ENCODE results near the gene PCSK9. TPM values are rescaled to one million over a fixed set of nuclear protein-coding genes. Genes with fewer than 3 reads are reported as not detected.

The PCSK9 gene
- polyA plus RNA-seq, 3 donors: 1.1 to 1.6 (median 1.3) TPM

DNA sequence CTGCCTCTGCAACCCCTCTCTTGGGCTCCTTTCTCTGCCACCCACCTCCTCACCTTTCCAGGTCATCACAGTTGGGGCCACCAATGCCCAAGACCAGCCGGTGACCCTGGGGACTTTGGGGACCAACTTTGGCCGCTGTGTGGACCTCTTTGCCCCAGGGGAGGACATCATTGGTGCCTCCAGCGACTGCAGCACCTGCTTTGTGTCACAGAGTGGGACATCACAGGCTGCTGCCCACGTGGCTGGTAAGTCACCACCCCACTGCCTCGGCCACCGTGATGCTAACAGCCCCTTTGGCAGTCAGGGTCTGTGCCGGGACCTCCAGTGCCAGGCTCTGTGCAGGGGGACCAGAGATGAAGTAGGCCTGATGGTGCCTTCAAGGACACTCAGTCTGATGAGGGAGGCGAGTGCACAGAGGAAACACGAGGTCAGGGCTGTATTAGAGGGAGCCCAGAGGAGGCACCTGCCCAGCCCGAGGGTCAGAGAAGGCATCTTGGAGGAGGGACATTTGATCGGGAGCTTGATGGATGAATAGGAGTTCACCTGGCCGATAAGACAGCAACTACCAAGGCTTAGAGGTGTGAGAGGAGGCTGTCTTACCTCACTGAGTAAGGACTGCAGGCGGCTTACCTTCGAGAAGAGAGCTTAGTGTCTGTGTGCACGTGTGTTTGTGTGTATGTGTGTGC is 18.1 kb downstream of the PCSK9 start:
- DNase-seq (ENCODE audit: low read depth in 3 of 3, low spot score in 2 of 3): no peak

DNA sequence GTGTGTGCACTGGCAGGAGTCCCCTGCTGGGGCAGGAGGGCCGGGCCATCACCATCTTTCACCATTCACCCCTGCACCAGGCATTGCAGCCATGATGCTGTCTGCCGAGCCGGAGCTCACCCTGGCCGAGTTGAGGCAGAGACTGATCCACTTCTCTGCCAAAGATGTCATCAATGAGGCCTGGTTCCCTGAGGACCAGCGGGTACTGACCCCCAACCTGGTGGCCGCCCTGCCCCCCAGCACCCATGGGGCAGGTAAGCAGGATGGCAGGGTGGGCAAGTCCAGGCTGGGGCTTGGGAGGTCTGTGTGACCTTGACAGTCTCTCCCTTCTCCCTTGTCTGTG is 18.6 kb downstream of the PCSK9 start:
- DNase-seq (ENCODE audit: low read depth in 3 of 3, low spot score in 2 of 3): no peak

DNA sequence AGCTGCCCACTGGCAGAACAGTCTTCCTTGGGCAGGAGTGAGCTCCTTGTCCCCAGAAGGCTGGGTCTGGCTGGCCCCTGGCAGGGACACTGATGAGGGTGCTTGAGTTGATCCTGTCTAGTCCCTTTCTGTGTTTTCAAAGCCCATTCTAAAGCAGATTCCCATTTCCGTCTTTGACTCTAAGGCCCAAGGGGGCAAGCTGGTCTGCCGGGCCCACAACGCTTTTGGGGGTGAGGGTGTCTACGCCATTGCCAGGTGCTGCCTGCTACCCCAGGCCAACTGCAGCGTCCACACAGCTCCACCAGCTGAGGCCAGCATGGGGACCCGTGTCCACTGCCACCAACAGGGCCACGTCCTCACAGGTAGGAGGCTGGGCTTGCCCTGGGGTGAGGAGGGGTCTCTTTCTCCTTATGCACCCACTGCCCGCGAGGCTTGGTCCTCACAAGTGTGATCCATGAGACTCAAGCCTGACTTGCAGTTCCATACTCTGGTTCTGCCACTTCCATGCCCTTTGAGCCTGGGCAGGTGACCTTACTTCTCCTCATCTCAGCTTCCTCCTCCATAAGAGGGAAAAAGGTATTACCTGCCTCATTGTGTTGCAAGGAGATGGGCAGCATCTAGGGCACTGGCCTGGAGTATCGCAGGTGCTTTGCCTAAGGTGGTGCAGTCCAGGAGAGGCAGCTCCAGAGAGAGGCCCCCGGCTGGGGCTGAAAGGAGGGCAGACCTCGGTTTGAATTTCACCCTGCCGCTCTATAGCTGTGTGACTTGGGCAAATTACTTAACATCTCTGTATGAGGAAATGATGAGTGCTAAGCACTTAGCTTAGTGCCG is 20.2 kb downstream of the PCSK9 start:
- no peak for DNase-seq (ENCODE audit: low read depth in 3 of 3, low spot score in 2 of 3)

DNA sequence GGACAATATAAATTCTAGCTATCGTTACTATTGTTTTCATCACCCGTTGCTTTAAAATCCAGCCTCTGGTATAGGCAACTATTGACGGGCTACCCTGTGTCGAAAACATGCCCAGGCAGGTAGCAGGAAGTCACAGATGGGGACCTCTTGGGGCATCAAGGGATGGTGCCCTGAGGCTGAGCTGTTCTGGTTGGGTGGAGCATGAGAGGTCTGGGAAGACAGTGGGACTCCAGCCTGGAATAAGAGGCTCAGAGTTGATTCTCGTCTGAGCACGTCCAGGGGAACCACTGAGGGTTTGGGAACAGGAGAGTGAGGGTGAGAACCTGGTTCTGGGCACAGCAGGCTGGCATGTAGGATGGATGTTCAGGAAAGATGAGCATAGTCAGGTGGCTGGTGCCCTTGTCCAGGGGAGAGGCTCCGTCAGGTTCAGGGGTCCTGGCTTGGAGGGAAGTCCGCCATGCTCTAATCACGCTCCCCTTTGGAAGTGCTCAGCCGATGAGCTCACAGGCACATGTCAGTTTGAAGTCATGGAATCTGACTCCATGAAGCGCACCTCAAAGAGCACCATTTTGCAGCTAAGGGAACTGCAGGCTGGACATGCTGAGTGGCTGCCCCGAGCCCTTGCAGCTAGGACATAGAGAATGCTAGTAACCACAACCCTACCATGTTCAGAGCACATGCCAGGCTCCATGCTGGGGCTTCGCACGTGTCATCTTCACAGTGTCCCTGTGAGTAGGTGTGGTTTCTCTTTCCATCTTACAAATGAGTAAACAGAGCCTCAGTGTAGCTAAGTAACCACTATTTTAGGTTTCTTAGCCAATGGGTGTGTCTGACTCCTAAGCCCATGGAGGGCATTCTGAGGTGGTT is 21.0 kb downstream of the PCSK9 start:
- DNase-seq (ENCODE audit: low read depth in 3 of 3, low spot score in 2 of 3): no peak

DNA sequence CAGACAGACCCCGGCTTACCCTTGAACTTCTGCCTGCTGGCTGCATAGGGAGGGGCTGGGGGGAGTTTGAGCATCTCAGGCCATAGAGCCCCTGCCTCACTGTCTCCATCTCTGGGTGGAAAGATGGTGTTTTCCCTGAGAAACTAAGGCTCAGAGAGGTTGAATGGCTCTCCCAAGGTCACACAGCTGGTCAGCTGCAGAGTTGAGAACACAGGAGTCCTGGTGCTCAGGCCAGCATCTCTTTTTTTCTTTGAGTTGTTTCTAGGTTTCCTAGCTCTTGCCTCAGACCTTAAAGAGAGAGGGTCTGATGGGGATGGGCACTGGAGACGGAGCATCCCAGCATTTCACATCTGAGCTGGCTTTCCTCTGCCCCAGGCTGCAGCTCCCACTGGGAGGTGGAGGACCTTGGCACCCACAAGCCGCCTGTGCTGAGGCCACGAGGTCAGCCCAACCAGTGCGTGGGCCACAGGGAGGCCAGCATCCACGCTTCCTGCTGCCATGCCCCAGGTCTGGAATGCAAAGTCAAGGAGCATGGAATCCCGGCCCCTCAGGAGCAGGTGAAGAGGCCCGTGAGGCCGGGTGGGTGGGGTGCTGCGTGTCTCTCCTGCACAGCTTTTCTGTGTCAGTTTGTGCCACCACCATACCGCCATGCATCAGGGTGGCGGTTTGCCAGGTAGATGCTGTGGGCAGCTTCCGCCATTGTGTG is 21.8 kb downstream of the PCSK9 start:
- DNase-seq (ENCODE audit: low read depth in 3 of 3, low spot score in 2 of 3): no peak

DNA sequence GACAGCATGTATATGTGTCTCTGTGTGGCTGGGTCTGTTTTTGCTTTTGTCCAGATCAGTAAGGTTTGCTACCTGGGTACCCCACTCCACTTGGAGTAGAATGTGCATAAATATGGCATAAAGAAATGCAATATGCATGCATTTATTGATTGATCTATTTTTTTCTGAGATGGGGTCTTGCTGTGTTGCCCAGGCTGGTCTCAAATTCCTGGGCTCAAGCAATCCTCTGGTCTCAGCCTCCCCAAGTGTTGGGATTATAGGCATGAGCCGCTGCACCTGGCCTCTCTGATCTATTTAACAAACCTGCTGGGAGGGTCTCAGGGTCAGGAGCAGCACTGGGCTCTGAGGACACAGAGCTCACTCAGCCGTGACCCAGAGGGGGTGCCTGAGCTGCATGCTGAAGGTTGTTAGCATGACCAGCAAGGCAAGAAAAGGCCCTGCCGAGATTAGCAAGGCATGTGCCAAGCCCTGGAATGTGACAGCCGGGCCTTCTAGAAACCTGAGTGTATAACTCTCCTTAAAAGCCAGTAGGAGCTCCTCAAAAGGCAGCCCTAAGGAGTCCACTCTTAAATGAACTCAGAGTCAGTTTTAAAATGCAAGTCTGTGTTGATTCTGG is 22.5 kb downstream of the PCSK9 start:
- DNase-seq (ENCODE audit: low read depth in 3 of 3, low spot score in 2 of 3): no peak

DNA sequence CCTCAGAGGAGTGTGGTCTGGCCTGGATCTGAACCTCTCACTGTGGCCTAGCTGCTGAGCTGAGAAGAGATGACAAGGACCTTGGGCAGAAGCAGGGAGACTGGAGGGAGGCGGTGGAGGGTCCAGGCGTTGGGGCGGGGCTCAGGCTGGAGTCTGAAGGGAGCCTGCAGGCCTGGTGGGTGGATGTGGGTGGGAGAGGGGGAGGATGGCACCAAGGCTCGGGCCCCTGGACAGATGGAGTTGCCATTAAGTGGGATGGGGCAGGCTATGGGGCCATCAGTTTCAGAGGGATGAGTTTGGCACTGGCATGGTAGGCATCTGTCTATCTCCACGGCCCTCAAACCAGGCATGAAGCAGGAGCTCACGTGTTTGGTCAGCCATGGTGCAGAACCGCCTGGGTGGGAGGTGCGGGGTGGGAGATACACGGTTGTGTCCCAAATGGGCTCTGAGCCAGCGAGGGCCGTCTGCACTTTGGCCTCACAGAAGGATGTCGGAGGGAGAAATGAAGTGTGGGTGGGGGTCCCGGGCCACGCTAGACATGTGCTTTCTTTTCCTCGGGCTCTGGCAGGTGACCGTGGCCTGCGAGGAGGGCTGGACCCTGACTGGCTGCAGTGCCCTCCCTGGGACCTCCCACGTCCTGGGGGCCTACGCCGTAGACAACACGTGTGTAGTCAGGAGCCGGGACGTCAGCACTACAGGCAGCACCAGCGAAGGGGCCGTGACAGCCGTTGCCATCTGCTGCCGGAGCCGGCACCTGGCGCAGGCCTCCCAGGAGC is 23.6 kb downstream of the PCSK9 start:
- no peak for DNase-seq (ENCODE audit: low read depth in 3 of 3, low spot score in 2 of 3)

DNA sequence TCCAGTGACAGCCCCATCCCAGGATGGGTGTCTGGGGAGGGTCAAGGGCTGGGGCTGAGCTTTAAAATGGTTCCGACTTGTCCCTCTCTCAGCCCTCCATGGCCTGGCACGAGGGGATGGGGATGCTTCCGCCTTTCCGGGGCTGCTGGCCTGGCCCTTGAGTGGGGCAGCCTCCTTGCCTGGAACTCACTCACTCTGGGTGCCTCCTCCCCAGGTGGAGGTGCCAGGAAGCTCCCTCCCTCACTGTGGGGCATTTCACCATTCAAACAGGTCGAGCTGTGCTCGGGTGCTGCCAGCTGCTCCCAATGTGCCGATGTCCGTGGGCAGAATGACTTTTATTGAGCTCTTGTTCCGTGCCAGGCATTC is 24.2 kb downstream of the PCSK9 start:
- DNase-seq (ENCODE audit: low read depth in 3 of 3, low spot score in 2 of 3): no peak

DNA sequence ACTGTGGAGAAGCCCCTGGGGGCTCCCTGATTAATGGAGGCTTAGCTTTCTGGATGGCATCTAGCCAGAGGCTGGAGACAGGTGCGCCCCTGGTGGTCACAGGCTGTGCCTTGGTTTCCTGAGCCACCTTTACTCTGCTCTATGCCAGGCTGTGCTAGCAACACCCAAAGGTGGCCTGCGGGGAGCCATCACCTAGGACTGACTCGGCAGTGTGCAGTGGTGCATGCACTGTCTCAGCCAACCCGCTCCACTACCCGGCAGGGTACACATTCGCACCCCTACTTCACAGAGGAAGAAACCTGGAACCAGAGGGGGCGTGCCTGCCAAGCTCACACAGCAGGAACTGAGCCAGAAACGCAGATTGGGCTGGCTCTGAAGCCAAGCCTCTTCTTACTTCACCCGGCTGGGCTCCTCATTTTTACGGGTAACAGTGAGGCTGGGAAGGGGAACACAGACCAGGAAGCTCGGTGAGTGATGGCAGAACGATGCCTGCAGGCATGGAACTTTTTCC is 24.8 kb downstream of the PCSK9 start:
- no peak for DNase-seq (ENCODE audit: low read depth in 3 of 3, low spot score in 2 of 3)

DNA sequence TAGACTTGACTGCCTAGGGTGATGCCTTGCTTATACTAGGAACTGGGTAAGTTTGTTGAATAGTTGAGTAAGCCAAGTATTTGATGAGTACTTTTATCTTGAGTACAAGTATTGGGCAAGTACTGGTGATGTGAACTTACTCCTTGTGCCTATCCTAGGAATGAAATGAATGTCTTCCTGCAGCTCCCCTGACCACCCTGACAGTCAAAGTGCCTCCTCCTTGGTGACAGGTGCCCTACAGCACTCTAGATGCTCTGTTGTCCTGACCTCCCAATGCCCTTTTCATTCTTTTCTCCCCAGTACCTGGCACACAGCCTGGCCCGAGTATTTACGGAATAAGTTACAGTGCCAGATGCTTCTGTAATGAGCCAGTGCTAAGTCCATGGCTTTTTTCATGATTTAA is 25.5 kb downstream of the PCSK9 start:
- DNase-seq (ENCODE audit: low read depth in 3 of 3, low spot score in 2 of 3): no peak

DNA sequence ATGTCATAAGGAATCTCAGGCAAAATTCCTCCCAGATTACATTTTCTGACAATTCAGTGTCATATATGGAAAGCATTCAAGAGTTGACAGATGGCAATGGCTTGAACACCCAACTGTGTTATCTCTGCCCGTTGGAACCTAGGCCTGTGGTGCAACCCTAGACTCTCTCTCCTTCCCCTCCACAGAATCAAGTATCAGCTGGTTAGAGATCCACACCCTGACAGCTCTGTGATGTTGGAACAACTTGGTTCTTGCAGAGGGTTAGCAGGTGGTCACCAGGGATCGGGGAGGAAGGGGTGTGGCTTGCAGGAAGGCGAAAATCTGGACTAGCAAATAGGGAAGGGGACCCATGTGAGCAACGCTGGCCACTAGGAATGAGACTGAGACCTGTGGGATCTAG is 26.3 kb downstream of the PCSK9 start:
- no peak for DNase-seq (ENCODE audit: low read depth in 3 of 3, low spot score in 2 of 3)

DNA sequence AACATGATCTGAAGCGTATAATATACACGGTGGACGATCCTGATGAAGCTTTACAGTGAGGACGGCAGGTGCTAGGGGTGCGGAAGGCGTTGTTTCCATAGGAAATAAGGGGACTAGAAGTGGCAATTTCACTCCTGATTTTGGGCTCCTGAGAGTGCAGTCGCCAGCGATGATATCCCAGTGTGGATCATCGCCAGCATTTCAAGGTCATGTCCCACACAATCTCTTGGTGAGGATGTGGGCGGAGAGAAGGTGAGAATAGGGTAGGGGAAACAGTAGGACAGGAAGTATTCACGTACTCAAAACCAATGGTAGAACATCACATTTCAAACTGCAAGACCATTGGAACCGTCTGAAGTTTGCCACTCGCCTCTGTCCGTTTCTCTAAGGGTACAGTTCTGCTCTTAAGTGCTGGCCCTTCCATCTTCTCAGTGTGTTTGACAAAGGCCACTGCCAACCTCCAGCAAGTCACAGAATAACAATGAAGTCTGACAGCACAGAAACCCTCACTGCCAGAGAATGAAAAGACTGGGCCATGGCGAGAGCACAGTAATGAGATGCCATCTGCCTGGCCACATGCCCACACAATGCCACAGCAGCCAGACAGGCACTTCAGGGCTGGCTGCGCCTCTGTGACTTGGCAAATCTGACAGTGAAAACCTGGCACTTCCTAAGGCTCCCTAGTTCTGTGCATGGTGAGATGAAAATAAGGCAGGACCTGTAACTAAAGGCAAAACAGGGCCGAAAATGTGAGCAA is 27.9 kb downstream of the PCSK9 start:
- no peak for DNase-seq (ENCODE audit: low read depth in 3 of 3, low spot score in 2 of 3)

DNA sequence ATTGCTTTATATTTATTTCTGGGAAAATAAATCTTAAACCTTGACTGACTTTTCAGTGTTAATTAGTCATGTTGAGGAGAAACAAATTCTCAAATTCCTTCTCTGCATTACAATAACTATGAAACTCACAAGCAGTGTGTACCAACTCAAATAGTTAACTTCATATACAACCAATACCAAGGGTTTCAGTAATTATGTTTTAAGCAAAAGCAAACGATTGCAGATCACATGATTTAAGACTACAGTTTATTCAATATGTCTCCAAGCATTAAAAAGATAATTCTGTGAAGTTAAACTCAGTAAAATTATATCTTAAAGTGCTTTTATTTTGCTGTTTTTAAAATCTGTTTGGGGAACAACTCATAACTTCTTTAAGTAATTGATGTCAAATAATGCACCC is 28.6 kb downstream of the PCSK9 start:
- DNase-seq (ENCODE audit: low read depth in 3 of 3, low spot score in 2 of 3): no peak

DNA sequence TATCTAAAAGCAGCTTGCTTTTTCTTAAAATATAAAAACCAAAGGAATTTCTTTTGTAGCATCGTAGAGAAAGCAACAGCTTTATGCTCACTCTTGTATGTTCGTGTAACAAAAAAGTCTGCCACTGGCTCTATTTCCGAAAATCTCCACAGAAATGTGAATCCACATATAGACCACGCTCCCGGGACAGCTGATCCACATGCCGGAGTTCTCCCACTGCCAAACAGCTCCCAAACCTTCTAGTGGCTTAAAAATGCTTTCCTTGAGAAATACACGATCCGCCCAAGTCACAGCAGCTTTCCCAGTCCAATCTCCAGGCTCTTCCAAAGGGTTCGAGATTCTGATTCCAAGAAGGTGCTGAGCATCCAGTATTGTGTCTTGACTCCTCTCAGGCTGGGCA is 29.3 kb downstream of the PCSK9 start:
- no peak for DNase-seq (ENCODE audit: low read depth in 3 of 3, low spot score in 2 of 3)

DNA sequence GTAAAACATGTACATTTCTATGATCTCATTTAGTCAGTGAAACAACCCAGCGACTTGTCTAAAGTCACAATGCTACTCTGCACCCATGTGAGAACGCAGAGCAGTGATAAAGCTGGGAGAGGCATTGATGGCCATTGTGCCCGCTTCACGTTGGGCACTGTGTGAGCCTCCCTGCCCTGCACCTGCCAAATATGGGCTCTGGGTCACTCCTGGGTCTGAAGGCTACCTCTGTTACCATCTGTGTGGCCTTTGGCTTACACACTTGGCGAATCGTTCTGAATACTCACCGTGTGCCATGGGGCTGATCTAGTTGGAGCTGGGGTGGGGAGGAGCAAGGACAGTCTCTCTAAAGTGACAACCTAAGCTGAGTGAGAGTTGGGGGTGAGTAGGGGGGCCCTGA is 29.9 kb downstream of the PCSK9 start:
- DNase-seq (ENCODE audit: low read depth in 3 of 3, low spot score in 2 of 3): no peak

DNA sequence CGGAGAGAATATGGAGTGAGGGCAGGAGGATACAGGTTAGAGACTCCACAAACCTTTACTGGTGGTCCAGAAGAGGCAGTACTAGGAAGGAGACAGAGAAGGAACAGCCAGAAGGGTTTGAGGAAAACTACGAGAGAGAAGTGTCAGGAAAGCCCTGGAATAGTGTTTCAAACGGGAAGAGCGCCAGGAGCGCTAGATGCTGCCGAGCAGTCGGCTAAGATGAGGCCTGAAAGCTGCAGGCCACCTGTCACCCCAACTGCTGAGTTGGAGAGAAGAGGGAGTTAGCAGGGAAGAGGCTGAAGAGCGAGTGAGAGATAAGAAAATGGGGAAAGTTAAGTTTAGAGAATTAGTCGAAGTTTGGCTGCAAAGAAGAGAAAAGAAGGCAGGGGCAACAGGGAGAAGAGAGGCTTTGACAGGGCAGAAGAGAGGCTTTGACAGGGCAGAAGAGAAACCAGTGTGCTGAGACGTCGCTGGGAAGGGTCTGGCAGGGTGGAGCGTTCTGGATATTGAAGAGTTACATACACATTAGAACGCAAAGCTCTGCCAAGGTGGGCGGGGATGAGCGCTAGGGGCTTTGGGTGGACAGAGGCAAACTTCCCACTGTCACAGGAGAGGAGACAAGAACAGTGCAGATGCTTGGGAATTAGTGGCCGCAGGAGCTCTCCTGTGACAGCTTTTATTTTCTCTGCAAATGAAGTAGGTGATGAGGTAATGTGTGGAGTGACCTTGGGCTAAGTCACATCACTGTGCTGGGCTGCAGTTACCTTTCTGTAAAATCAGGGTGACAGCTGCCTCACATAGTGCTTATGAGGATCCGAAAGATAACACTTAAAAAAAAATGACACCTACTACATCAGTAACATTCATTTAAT is 31.2 kb downstream of the PCSK9 start:
- DNase-seq (ENCODE audit: low read depth in 3 of 3, low spot score in 2 of 3): no peak

DNA sequence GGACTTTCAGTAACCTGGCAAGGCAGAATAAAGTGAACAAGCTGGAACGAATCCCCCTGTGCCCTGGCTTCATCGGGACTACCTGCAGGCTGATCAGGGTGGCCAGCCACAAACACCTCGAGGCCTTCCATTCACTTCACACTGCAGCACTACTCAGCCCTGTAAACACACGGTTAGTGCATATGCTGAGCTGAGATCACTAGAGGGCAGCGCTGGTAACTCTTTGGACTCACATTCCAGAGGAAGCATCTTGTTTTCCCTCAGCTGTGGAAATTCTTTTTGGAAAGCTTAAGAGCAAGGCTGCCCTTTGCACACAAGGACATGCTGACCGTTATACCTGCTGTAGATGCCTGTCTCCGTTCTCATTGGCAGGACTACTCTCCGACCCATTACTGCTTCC is 32.1 kb downstream of the PCSK9 start:
- DNase-seq (ENCODE audit: low read depth in 3 of 3, low spot score in 2 of 3): peak in 1 of 3 donors; percentile 15
